AG04449 (cell line): ENCODE results near the gene NRCAM.

Source experiments
- CTCF ChIA-PET: fragments of 350-600 bp; formaldehyde crosslinking; extraction: SDS; loops from one replicate; lab custom pipeline; 2021; ENCODE audit warnings: antibody characterized with exemption; lab: Yijun Ruan, JAX
- POLR2A ChIA-PET: fragments of 400-600, 350-600 bp; formaldehyde crosslinking; extraction: SDS; loops from one replicate; lab custom pipeline; 2020; ENCODE audit warnings: antibody characterized with exemption, inconsistent platforms; lab: Yijun Ruan, JAX
- DNase-seq: peaks from one replicate; pipeline ENCODE4 v3.0.0-alpha.2; 2010; ENCODE audit warnings: low read depth, low spot score
- H3K4me3 ChIP-seq: 2 replicates; pipeline ENCODE4 v1.5.1; 2011; ENCODE audit warnings: low read depth, mild to moderate bottlenecking, control low read depth, low read length
- CTCF ChIP-seq: IDR thresholded peaks from one replicate; pipeline ENCODE4 v1.5.1; 2011; ENCODE audit warnings: mild to moderate bottlenecking, moderate library complexity, low read length, control low read depth, inconsistent platforms; ENCODE audit not compliant: insufficient read depth; ENCODE audit errors: missing control alignments

The NRCAM gene

GRCh38 chr7:108335269-108335918, 120.8 kb downstream of the NRCAM start:
- TF ChIP-seq CTCF = no peak
- CTCF ChIA-PET = no interaction called here
- POLR2A ChIA-PET = no interaction called here
- DNase-seq = no peak
- no peak overlapping the region for H3K4me3 ChIP-seq

DNA sequence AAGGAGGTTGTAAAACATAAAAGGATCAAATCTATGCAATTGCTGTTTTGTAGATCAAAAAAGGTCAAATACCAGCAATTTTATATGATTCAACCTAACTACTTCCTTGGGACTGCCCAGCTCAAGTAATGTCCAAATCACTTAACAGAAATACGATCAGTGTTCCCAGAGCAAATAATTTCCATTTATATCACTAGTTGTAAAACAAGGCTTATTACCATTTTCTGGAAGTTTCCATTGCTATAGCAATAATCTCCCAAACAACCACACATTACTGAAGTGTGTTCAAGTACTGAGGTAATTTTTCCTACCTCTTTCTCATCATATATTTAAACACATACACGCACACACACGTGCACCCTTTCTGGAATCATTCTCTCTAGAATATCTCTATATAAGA, 123.3 kb downstream of the NRCAM start:
- H3K4me3 ChIP-seq = no peak overlapping the region
- POLR2A ChIA-PET = no interaction called here
- DNase-seq = no peak
- CTCF ChIA-PET = no interaction called here
- no peak for TF ChIP-seq CTCF

- CTCF ChIA-PET = no interaction called here
These were observed 124.3 kb downstream of the NRCAM start for GRCh38 chr7:108331971-108332370.

GRCh38 chr7:108330227-108330626, 126.0 kb downstream of the NRCAM start:
- CTCF ChIA-PET = no interaction called here
- no peak for TF ChIP-seq CTCF
- no peak for DNase-seq
- POLR2A ChIA-PET = no interaction called here
- H3K4me3 ChIP-seq = no peak overlapping the region

More at GRCh38 chr7:108331971-108332370, 124.3 kb downstream of the NRCAM start:
- no peak overlapping the region for H3K4me3 ChIP-seq
- no peak for TF ChIP-seq CTCF
- no peak for DNase-seq
- POLR2A ChIA-PET = no interaction called here

GRCh38 chr7:108329514-108329913, 126.7 kb downstream of the NRCAM start:
- no peak for TF ChIP-seq CTCF
- DNase-seq = no peak
- CTCF ChIA-PET = no interaction called here
- POLR2A ChIA-PET = no interaction called here
- H3K4me3 ChIP-seq = no peak overlapping the region

DNA sequence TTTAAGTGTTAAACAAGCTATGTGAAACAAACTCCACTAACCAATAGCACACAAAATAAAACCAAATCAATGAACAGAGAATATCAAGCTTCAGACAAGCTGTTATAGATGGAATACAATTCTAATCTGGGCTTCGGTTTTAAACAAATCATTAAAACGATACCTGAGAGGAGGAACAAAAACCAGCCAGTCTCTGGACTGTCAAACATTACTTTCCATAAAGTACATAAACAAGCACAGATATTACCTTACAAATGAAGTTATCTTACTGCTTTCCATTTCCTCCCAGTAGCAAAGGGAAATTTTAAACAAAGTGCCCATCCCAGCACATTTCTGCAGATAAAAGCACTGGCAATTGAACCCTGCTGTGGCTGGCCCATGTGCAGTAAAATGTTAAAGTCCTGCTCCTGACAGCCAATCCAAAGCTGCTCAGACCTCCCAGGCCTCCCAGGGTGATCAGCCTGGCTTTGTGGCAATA, 128.0 kb downstream of the NRCAM start:
- no peak for TF ChIP-seq CTCF
- ChIA-PET POLR2A (no interaction called here), CTCF (no interaction called here)
- no peak overlapping the region for H3K4me3 ChIP-seq
- DNase-seq = no peak
